H4 (cell line): ENCODE measurements around the gene PROSER1. TPM values are rescaled to one million over a fixed set of nuclear protein-coding genes. Genes with fewer than 3 reads are reported as not detected.

ENCODE experiments used
- total RNA-seq: library from RNA; depleted of rRNA; stranded (reverse); fragments of >200 nt; shearing (Covaris generic); gene quantifications from 2 replicates; pipeline ENCODE4 v1.2.3, GENCODE V29; 2014; rRNA removed

The PROSER1 gene
- total RNA-seq, 1 experiment from 2014 or later = 6.3 TPM

Other genes with a start within 250 kb of the PROSER1 start
- gene STOML3, start 47.3 kb downstream of the PROSER1 start, total RNA-seq = not detected in 2 replicates
- gene NHLRC3, start 367 bp upstream of the PROSER1 start, total RNA-seq = 1.6 and 5.1 TPM in 2 replicates